HG03108 (cell line): ENCODE results near the gene POPDC2.
A peak's percentile ranks its signal among the peaks of the same experiment; 100 is the strongest.
"Not testable (repeated sequence)": the region's sequence is repeated elsewhere in the genome, so short reads cannot be mapped to it uniquely, and the experiment has no call there.

ENCODE experiments used
- ATAC-seq: cut with Tn5 transposase; IDR thresholded peaks from one replicate; pipeline ENCODE4 v1.9.1; 2021; ENCODE audit warnings: moderate library complexity; ENCODE audit not compliant: unreplicated experiment

The POPDC2 gene

GRCh38 chr3:119620899-119621298 is 39.5 kb downstream of the POPDC2 start:
- no peak for ATAC-seq

DNA sequence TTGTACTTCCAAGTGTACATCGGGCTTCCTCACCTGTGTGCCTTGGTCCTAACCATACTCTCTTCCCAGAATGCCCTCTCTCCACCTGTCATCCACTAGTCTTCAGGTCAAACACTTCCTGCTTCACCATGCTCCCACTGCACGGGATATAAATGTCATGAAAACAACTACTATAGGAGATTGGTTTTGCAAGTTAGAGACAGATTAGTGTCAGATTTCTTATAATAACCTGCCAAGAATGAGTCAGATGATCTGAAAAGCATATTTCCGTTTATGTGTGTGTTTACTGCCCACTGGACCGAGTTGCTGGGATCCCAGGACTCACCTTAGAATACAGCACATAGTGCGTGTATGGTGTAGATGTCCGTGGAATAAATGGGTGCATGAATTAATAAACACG is 41.3 kb downstream of the POPDC2 start:
- ATAC-seq = no peak

DNA sequence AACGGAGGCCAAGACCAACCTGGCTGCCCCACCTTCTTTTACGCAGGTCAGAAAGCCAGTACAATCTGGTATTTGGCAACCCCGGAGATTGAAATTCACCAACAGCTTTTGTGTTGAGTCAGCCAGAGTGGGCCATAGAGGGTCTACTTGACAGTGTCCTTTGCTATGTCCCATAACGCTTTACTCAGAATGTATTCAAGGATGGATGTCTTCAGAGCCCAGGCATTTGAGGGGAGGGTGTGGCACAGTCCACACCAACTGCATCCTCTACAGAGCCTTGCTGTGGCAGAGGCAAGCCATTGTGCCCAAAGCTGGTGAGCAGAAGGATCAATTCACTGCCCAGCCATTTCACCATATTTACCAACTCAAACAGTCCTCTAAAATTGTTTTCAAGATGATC is 44.3 kb downstream of the POPDC2 start:
- ATAC-seq = no peak

GRCh38 chr3:119613872-119614271 is 46.5 kb downstream of the POPDC2 start:
- ATAC-seq = no peak

- no peak for ATAC-seq
These were observed 47.2 kb downstream of the POPDC2 start for GRCh38 chr3:119613201-119613600.

GRCh38 chr3:119611664-119612063 is 48.7 kb downstream of the POPDC2 start:
- no peak for ATAC-seq

DNA sequence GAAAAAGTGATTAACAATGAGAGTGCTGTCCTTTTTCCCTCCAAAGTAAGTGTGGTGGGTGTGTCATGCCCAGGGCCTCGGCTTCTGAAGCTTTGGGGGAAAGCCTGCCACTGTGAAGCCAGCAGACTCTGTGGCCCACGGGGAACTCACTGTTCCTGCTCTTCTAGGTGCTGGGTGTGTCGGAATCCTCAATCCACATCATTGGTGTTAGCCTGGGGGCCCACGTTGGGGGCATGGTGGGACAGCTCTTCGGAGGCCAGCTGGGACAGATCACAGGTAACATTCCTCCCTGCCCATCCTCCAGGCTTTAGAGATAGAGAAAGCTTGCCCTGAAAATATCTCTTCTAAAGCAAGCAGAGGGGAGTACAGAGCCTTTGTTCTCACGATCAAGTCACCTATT is 51.1 kb downstream of the POPDC2 start:
- ATAC-seq = no peak

- no peak for ATAC-seq
These were observed 51.9 kb downstream of the POPDC2 start for GRCh38 chr3:119608405-119609000.

GRCh38 chr3:119604878-119605277 is 55.5 kb downstream of the POPDC2 start:
- ATAC-seq = no peak

DNA sequence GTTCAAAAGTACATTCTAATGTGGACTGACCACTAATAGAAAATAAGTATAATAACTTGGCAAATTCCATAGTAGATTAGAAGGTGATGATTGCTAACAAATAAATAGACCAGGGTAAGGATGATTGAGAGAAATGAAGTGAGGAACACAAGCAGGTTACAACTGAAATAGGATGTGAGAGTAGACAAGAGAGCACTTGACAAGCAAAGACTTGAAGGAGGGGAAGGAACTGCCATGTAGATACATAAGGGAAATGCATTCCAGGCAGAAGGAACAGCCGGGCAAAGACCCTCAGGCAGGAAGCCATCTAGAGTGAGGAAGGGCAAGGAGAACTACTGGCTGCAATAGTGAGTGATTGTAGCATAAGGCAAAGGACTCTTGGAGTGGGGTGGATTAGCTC is 57.7 kb downstream of the POPDC2 start:
- ATAC-seq = no peak

- peak; percentile 5 for ATAC-seq
These were observed 59.2 kb downstream of the POPDC2 start for GRCh38 chr3:119601154-119601553.

GRCh38 chr3:119600732-119601131 is 59.7 kb downstream of the POPDC2 start:
- peak; percentile 65 for ATAC-seq

GRCh38 chr3:119599558-119600174 is 60.7 kb downstream of the POPDC2 start:
- no peak for ATAC-seq

DNA sequence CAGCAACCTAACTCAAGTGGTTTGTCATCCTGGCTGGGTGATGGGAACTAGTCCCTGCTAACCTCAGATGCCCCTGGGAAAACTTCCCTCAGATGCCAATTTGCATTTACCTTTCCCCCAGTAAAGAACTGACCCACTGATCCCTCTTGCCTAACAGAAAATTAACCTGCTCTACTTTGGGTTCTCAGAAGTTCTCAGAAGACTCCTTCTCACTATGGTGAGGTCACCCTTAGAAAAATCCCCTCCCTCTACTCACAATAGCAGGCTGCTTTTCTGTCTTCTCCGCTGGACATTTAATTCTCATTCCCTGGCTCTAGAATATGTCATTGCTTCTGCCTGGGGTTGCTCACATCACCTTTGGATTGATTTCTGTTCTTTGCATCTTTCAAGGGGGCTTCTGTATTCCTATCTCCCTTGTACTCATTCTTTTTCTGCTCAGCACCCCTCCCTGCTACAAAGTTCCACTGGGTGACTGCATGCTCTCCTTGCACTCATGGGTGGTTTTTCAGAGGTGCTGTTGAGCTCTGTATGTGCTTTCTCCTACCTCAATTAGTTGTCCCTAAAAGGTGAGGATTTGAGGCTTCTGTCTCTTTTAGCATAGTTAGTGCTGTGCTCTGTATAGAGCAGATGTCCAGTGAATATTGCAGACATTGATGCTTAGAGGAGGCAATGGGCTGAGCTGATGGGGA is 61.8 kb downstream of the POPDC2 start:
- no peak for ATAC-seq

DNA sequence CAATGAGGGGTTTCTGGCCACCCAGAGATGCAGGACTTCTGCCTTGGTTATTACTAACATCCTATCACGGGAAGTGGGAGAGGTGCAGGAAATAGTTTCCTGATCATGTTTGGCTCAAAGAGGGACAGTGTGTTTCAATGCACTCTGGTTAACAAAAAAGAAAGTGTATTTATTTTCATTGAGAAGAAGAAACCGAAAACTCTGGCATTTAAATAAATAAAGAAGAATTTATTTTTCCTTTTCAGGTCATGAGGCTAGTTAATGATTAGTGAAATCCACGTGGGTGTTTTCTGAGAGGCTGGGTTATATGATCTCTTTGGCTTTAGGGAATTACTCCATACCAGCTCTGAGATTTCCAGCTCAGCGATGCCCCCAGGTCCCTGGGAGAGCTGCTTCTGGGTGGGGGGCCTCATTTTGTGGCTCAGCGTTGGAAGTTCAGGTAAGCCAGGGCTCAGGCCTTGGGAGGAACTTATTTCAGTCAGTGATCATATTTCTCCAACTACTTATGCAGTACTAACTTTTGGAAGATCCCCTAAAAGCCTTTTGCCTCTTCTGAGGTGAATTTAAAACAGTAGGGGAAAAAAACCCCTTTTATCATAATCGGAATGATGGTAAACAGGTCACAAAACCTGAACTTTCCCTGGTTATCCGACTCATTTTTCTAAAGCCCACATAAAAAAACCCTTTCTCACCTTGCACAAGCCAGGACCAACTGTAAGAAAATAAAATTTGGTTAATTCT is 62.7 kb downstream of the POPDC2 start, which contains the start of gene PLA1A:
PLA1A (plus strand) TSS at position 338 of the 741 bp plus-strand sequence; CDS start at position 367, 29 bp downstream.
- no peak for ATAC-seq

DNA sequence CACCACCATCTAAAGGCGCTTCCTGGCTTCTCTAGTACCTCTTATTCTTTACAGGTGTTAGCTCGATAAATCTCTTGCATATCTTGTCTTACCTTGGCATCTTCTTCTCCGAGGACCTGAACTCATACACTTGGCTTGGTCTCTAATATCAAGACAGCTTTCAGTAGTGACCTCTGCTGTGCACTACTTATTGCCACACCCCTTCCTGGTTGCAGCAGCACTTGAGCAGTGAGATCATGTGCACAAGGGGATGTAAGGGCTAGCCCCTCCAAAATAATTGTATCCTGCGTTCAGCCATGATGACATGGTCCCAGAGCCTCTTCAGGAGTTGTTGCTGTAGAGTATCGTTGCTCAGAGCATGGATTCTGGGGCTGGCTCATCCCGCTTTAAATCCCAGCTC is 64.0 kb downstream of the POPDC2 start:
- no peak for ATAC-seq

DNA sequence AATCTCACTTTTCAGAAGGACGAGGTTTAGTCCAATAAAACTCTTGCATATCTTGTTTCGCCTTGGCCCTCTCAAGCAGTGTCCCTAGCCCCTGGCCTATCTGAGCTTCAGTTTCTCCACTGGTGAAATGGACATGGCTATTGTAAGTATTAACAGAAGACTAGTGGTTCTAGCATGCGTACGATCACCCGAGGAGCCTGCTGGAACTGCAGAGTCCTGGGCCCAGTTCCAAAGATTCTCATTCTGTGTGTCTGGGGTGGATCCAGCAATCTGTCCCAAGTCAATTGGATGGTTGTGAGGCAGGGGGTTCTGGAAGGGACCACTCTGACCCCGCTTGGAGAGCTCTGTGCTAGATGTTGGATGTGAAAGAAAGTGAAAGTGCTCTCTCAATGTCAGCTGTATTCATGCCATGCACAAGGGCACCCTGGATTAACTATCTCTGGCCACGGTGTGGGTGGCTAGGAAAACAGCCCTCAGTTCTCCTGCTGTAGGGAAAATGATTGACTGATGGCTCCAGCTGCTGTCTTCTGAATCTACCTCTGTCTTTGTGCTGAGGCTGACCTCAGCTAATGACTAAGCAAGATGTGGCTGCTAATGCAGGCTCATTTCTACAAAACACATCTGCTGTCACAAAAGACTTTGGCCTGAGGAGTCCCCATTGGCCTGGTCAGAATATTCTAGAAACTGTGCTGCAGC is 64.6 kb downstream of the POPDC2 start:
- no peak for ATAC-seq

DNA sequence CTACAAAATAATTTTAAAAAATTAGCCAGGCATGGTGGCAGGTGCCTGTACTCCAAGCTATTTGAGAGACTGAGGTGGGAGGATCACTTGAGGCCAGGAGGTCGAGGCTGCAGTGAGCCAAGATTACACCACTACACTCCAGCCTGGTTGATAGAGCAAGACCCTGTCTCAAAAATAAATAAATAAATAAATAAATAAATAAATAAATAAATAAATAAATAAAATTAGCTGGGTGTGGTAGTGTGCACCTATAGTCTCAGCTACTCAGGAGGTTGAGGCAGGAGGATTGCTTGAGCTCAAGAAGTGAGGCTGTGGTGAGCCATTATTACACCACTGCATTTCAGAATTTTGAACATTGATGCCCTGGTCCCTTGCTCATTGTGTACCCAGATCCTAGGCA is 65.5 kb downstream of the POPDC2 start:
- not testable (repeated sequence) for ATAC-seq

DNA sequence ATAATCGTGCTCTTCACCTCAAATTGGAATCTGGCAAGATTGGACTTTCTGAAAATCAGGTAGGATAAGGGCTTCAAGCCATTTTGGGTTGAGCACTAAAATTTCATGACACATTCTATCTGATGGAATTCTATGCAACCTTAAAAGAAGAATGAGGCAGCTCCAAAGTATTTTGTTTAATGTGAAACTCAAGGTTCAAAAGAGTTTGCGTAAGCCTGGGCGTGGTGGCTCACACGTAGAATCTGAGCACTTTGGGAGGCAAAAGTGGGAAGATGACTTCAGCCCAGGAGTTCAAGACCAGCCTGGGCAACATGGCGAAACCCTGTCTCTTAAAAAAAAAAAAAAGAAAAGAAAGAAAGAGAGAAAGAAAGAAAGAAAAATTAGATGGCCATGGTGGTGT is 66.3 kb downstream of the POPDC2 start:
- no peak for ATAC-seq

DNA sequence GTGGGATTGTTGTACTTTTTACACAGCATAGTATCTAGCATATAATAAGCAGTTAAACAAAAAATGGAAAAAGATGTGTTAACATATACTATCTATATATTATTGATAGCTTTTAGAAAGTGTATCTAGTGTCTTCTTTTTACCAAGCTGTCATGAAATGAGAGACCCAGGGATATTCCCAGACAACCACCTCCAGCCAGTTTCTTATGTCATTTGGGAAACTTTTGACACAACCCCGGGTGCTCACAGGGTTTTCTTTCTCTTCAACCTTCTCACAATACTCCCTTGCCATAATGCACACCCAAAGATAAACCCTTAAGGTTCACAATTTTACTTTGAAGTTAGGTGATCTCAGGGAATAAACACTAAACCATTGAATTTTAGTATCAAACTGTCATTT is 67.5 kb downstream of the POPDC2 start:
- no peak for ATAC-seq
